HCT116 (cell line): ENCODE measurements around the gene WWOX. TPM values are rescaled to one million over a fixed set of nuclear protein-coding genes. Genes with fewer than 3 reads are reported as not detected.

Experiments used
- ATAC-seq: fragments of 200-7000 bp; cut with Tn5 transposase; 2 replicates; pipeline ENCODE4 v1.9.1; 2020; ENCODE audit warnings: mild to moderate bottlenecking, moderate library complexity
- BruUV-seq: library from RNA; stranded (reverse); fragments of 400-500 nt; replicated peaks from 2 replicates; lab custom pipeline; 2021; lab: Mats Ljungman, UMichigan
- CTCF ChIA-PET: fragments of 300-600 bp; sonication (Branson Sonifier 250); formaldehyde crosslinking; loops from one replicate; lab custom pipeline; 2021; ENCODE audit warnings: antibody characterized with exemption; lab: Charles Lee
- POLR2A ChIA-PET: fragments of 300-600, 350-600 bp; sonication (Branson Sonifier 250); formaldehyde crosslinking; loops from one replicate; lab custom pipeline; 2021; ENCODE audit warnings: antibody characterized with exemption; lab: Charles Lee
- RAD21 ChIA-PET, 2 experiments: fragments of 300-600 bp; sonication (Branson Sonifier 250); formaldehyde crosslinking; loops; one replicate each; lab custom pipeline; 2023; ENCODE audit warnings: low total read pairs in 2 of 2; ENCODE audit not compliant: uncharacterized antibody in 2 of 2, unreplicated experiment in 2 of 2, low non-redundant PET in 1 of 2; lab: Charles Lee
- DNase-seq: peaks from one replicate; pipeline ENCODE4 v3.0.0-alpha.2; 2010; ENCODE audit warnings: low read depth, low spot score
- H2AFZ ChIP-seq: fragments of 200-600 bp; shearing (Covaris generic), sonication (generic); 2 replicates; pipeline ENCODE4 v1.6.1; 2017; ENCODE audit warnings: low read depth, mixed run types, mixed read lengths, antibody characterized with exemption, low read length; ENCODE audit not compliant: poor library complexity, severe bottlenecking
- H3K27ac ChIP-seq: 2 replicates; pipeline ENCODE4 v1.5.1; 2012; ENCODE audit warnings: low read depth, low read length
- H3K27me3 ChIP-seq: fragments of 200-600 bp; sonication (generic); 2 replicates; pipeline ENCODE4 v1.6.1; 2016; ENCODE audit warnings: mixed run types, low read length, mixed read lengths; ENCODE audit not compliant: insufficient read depth
- H3K36me3 ChIP-seq, 2 experiments: fragments of 200-500 bp in 1 of 2; fragments of 200-600 bp in 1 of 2; sonication (Bioruptor generic) in 1 of 2; sonication (generic) in 1 of 2; 2 replicates each; pipeline versions ENCODE4 v1.5.1 to v1.6.1; 2014 to 2016; ENCODE audit warnings: low read length in 2 of 2, inconsistent platforms in 1 of 2, mixed read lengths in 1 of 2, mixed run types in 1 of 2; ENCODE audit not compliant: insufficient read depth in 2 of 2, control insufficient read depth in 1 of 2
- H3K4me1 ChIP-seq, 2 experiments: fragments of 200-600 bp in 1 of 2; sonication (generic) in 1 of 2; 2 replicates each; pipeline versions ENCODE4 v1.5.1 to v1.6.1; 2012 to 2017; ENCODE audit warnings: low read length in 2 of 2, inconsistent platforms in 1 of 2, mild to moderate bottlenecking in 1 of 2, mixed read lengths in 1 of 2, mixed run types in 1 of 2, moderate library complexity in 1 of 2; ENCODE audit not compliant: insufficient read depth in 2 of 2, control insufficient read depth in 1 of 2
- H3K4me2 ChIP-seq: fragments of 200-600 bp; sonication (generic); 2 replicates; pipeline ENCODE4 v1.6.1; 2017; ENCODE audit warnings: mixed run types, low read length, mixed read lengths
- H3K4me3 ChIP-seq, 2 experiments: fragments of 200-600 bp in 1 of 2; sonication (generic) in 1 of 2; replicated peaks in 1 of 2; 2 replicates each; pipeline ENCODE4 v1.5.1; 2011 to 2016; ENCODE audit warnings: low read length in 2 of 2, control low read depth in 1 of 2, low read depth in 1 of 2, mild to moderate bottlenecking in 1 of 2, mixed read lengths in 1 of 2, mixed run types in 1 of 2
- H3K79me2 ChIP-seq: fragments of 200-600 bp; sonication (generic); 2 replicates; pipeline ENCODE4 v1.6.1; 2017; ENCODE audit warnings: mild to moderate bottlenecking, mixed run types, low read length, moderate library complexity, mixed read lengths; ENCODE audit not compliant: insufficient read depth
- H3K9ac ChIP-seq: fragments of 200-600 bp; sonication (generic); 2 replicates; pipeline ENCODE4 v1.6.1; 2016; ENCODE audit warnings: low read length, mixed read lengths
- H3K9me2 ChIP-seq: fragments of 200-600 bp; sonication (generic), shearing (Covaris generic); 2 replicates; pipeline ENCODE4 v1.6.1; 2017; ENCODE audit warnings: mixed run types, mild to moderate bottlenecking, moderate library complexity; ENCODE audit not compliant: insufficient read depth
- H3K9me3 ChIP-seq, 2 experiments: fragments of 200-500 bp in 1 of 2; fragments of 200-600 bp in 1 of 2; sonication (Bioruptor generic) in 1 of 2; sonication (generic) in 1 of 2; 2 replicates each; pipeline ENCODE4 v1.6.1; 2014 to 2017; ENCODE audit warnings: low read length in 2 of 2, mixed read lengths in 2 of 2, inconsistent platforms in 1 of 2, low read depth in 1 of 2, mild to moderate bottlenecking in 1 of 2, mixed run types in 1 of 2, moderate library complexity in 1 of 2; ENCODE audit not compliant: control insufficient read depth in 1 of 2, insufficient read depth in 1 of 2
- H4K20me1 ChIP-seq: fragments of 200-600 bp; sonication (generic), shearing (Covaris generic); 2 replicates; pipeline ENCODE4 v1.6.1; 2017; ENCODE audit warnings: mixed run types, mild to moderate bottlenecking, moderate library complexity; ENCODE audit not compliant: insufficient read depth
- CBX3 ChIP-seq: IDR thresholded peaks from 2 replicates; pipeline ENCODE4 v1.6.1; 2012; ENCODE audit warnings: low read depth
- EGR1 ChIP-seq: IDR thresholded peaks from 2 replicates; pipeline ENCODE4 v1.6.1; 2012; ENCODE audit warnings: low read depth
- ELF1 ChIP-seq: IDR thresholded peaks from 2 replicates; pipeline ENCODE4 v1.6.1; 2012; ENCODE audit warnings: low read depth, borderline replicate concordance
- FOSL1 ChIP-seq: IDR thresholded peaks from 2 replicates; pipeline ENCODE4 v1.6.1; 2012; ENCODE audit warnings: low read depth
- POLR2A ChIP-seq: IDR thresholded peaks from 2 replicates; pipeline ENCODE4 v1.7.0; 2011; ENCODE audit warnings: borderline replicate concordance; ENCODE audit not compliant: insufficient read depth, insufficient read length; ENCODE audit errors: extremely low read depth
- REST ChIP-seq: IDR thresholded peaks from 2 replicates; pipeline ENCODE4 v1.6.1; 2012; ENCODE audit warnings: low read depth
- SIN3A ChIP-seq: IDR thresholded peaks from 2 replicates; pipeline ENCODE4 v1.6.1; 2012; ENCODE audit warnings: low read depth
- SP1 ChIP-seq: IDR thresholded peaks from 2 replicates; pipeline ENCODE4 v1.6.1; 2012; ENCODE audit warnings: low read depth
- SRF ChIP-seq: IDR thresholded peaks from 2 replicates; pipeline ENCODE4 v1.6.1; 2012; ENCODE audit warnings: low read depth
- TCF7L2 ChIP-seq: IDR thresholded peaks from 2 replicates; pipeline ENCODE4 v1.7.0; 2011; ENCODE audit warnings: borderline replicate concordance, inconsistent platforms; ENCODE audit not compliant: insufficient read depth, insufficient read length; ENCODE audit errors: extremely low read depth
- ZFX ChIP-seq: fragments of 450-650 bp; IDR thresholded peaks from 2 replicates; pipeline ENCODE4 v1.6.1; 2017
- ZNF274 ChIP-seq: fragments of 200-500 bp; sonication (Bioruptor generic); IDR thresholded peaks from 2 replicates; pipeline ENCODE4 v1.6.1; 2014; ENCODE audit warnings: mild to moderate bottlenecking, low read depth, low read length, inconsistent platforms
- intact Hi-C: fragments of 100-400 bp; cut with micrococcal nuclease; formaldehyde crosslinking; loops from 2 replicates; pipeline ENCODE4 v1.10.0; 2022
- total RNA-seq: library from RNA; stranded (reverse); gene quantifications from one replicate; pipeline ENCODE4 v1.2.1, GENCODE V29; 2021; ENCODE audit not compliant: unreplicated experiment

Gene WWOX
- total RNA-seq, 1 experiment from 2014 or later: 13.7 TPM

DNA sequence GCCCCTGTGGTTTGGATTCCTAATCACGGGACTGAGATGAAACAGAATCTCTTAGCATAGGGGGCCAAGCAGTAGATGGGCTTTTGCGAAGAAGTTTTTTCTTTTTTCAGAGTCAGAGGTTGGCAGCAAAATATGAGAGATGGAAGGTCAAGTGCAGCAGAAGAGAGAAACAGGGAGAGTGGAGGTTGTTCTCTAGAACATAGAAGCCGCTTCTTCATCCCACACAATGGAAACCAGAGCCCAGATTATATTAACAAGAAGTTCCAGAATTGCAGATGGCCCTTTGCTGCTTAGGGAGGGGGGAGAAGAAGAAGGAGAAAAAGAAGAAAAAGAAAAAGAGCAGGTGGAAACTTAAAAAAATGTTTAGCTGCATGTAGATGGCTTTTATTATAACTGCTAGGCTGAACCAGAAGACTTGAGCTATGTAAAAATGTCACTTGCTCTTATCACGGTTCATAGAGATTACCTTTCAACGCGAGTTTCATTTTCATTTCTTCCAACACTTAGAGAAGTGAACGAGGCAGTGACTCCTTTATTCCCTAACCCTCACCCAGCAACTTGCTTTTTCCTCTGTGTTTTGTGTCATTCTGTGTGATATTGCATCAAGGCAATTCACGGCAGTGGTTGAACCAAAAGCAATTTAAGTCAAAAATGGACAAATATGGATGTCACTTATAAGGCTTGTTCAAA lies 737.5 kb downstream of the WWOX start (continued):
- TF ChIP-seq EGR1: no peak
- no peak for TF ChIP-seq ZNF274

DNA sequence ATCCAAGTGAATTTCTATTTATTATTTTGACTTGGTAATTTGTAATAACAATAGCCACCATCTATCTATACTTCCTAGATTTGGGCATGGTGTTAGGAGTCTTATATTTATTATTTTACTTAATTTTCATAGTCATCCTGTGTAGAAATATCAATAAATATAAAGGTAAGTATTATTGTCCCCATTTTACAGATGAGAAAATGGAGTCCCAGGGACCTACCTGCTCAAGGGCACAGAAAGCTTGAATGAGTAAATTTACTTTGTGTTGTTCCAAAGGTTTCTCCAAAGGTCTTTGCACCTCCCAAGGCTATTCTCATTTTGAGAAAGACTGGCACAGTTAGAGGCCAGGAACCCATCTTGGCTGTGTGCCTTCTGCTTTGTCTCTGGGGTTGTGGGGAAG lies 738.3 kb downstream of the WWOX start:
- Histone ChIP-seq H2AFZ (no peak overlapping the region), H4K20me1 (no peaks in the 10 kb centered on the region), H3K4me3 (no peak overlapping the region), H3K4me1 (no peaks in the 10 kb centered on the region), H3K79me2 (no peaks in the 10 kb centered on the region), H3K36me3 (no peaks in the 10 kb centered on the region)
- RAD21 ChIA-PET: no interaction called here
- CTCF ChIA-PET: no interaction called here
- TF ChIP-seq SP1: no peak
- TF ChIP-seq ELF1: no peak
- no peak for TF ChIP-seq REST
- no peak for TF ChIP-seq TCF7L2
- no peak for TF ChIP-seq POLR2A
- no peak for TF ChIP-seq CBX3
- no peak for TF ChIP-seq SIN3A
- no peak for TF ChIP-seq ZFX
- no peak for TF ChIP-seq FOSL1
- TF ChIP-seq SRF: no peak
- TF ChIP-seq, all 23 proteins: peak for 0
- no TSS peak for BruUV-seq
- intact Hi-C loops: no loop called here
- Histone ChIP-seq H3K4me2 (no peak overlapping the region), H3K9me2 (no peaks in the 10 kb centered on the region), H3K27ac (no peak overlapping the region), H3K27me3 (no peaks in the 10 kb centered on the region), H3K9me3 (peaks cover 0 to 4% of the 10 kb centered on the region in 2 experiments; a peak in 2 of 4 replicates), H3K9ac (no peak overlapping the region)
- ATAC-seq (no peak), DNase-seq (no peak)
- POLR2A ChIA-PET: no interaction called here
